D721Med (cell line): ENCODE data around the gene CDC123.
A peak's percentile ranks its signal among the peaks of the same experiment; 100 is the strongest.

Experiments
- DNase-seq: peaks from one replicate; pipeline ENCODE4 v3.0.0; 2011; ENCODE audit warnings: low spot score; ENCODE audit not compliant: insufficient read length
- FAIRE-seq: peaks from 2 replicates; lab custom pipeline; 2011; peaks lifted over from hg19 to GRCh38; lab: Jason Lieb, UNC
- TF ChIP-seq, protein P1 (sequence below): IDR thresholded peaks from 2 replicates; pipeline ENCODE4 v1.5.1; 2012; ENCODE audit warnings: mild to moderate bottlenecking, control low read depth; ENCODE audit not compliant: insufficient read depth; ENCODE audit errors: missing control alignments

Gene CDC123, protein sequence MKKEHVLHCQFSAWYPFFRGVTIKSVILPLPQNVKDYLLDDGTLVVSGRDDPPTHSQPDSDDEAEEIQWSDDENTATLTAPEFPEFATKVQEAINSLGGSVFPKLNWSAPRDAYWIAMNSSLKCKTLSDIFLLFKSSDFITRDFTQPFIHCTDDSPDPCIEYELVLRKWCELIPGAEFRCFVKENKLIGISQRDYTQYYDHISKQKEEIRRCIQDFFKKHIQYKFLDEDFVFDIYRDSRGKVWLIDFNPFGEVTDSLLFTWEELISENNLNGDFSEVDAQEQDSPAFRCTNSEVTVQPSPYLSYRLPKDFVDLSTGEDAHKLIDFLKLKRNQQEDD

DNA sequence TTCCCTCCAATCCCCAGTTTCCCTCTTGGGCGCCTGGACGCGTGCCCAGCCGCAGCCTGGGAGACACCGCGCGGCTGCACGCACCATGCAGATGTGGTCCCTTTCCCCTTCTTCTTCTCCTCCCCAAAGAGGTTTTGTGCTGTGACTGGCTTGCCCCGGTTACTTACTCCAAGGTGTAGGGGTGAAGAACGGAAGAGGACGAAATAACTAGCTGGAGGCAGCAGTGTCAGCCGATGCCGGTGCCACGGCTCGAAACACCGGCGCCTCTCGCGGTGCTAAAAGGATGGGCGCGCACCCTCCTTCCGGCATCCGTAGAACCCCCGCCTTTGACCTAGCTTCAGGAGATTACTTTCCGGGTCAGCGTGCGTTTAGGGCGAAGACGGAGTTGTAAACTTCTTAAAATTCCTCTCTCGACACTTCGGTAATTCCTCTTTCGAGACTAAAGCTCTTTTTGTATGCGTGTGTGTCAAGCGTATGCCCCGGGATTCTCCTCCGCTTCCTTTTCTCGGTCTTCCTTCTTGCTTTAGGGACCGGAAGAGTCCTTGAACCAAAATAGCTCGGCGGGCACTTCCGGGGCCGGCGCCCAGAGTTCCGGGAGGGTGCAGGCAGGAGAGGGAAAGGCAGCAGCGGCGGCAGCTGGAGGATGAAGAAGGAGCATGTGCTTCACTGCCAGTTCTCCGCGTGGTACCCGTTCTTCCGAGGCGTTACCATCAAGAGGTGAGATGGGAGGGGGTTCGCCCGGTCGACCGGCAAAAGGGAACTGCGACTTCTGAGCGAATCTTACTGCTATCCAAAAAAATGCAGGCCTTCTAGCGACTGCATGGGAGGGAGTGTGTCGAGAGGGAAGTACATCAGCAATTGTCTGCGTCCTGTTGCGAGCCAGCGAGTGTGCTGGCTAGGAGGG is at the start of gene CDC123, which contains the start of gene NUDT5:
Gene CDC123 (plus strand): TSS at position 586 of the 904 bp plus-strand sequence. CDS start 58 bp downstream, at position 644.
Gene NUDT5 (minus strand): TSS at position 289 of the 904 bp plus-strand sequence. CDS start 9,600 bp downstream, outside the sequence.
- DNase-seq (peak; percentile 73), FAIRE-seq (no peak)
- TF ChIP-seq, protein P1, sequence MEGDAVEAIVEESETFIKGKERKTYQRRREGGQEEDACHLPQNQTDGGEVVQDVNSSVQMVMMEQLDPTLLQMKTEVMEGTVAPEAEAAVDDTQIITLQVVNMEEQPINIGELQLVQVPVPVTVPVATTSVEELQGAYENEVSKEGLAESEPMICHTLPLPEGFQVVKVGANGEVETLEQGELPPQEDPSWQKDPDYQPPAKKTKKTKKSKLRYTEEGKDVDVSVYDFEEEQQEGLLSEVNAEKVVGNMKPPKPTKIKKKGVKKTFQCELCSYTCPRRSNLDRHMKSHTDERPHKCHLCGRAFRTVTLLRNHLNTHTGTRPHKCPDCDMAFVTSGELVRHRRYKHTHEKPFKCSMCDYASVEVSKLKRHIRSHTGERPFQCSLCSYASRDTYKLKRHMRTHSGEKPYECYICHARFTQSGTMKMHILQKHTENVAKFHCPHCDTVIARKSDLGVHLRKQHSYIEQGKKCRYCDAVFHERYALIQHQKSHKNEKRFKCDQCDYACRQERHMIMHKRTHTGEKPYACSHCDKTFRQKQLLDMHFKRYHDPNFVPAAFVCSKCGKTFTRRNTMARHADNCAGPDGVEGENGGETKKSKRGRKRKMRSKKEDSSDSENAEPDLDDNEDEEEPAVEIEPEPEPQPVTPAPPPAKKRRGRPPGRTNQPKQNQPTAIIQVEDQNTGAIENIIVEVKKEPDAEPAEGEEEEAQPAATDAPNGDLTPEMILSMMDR: no peak

DNA sequence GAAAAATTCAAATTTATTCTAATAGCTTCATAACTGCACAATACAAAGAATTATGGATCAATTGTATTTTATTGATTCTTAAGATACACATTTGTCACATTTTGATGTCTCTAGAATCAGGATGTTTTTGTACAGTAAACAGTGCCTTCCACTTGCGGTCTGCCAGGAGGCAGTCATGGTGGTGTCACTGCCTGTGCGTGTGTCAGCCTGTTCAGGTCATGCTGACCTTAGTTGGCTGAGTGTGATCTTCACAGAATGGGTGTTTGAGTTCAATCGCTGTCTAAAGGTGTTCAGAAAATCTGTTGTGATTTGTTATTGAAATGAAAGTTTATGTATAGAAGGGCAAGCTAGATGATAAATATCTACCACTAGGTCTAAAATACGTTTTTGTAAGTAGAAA is 45.8 kb upstream of the CDC123 start:
- TF ChIP-seq, protein P1: no peak
- no peak for FAIRE-seq
- no peak for DNase-seq

DNA sequence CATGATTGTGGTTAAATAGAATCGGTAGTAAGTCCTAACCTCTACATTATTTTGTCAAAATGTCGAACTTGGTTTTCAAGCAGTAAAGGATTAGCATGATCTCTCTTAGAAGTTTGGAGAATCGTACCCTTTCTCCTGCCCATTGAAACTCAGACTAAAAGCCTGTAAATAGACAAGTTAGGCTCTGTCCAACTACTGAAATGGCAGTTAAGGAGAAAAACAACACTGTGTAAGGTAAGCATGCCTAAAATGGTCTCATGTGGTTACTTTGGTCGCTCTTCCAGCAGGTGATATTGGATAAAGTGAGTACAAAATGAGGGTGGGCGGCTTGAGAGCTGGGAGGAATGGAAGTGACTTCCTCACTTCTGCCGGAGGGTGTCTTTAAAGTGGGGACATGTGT is 41.5 kb upstream of the CDC123 start:
- TF ChIP-seq, protein P1: no peak
- no peak for FAIRE-seq
- no peak for DNase-seq

DNA sequence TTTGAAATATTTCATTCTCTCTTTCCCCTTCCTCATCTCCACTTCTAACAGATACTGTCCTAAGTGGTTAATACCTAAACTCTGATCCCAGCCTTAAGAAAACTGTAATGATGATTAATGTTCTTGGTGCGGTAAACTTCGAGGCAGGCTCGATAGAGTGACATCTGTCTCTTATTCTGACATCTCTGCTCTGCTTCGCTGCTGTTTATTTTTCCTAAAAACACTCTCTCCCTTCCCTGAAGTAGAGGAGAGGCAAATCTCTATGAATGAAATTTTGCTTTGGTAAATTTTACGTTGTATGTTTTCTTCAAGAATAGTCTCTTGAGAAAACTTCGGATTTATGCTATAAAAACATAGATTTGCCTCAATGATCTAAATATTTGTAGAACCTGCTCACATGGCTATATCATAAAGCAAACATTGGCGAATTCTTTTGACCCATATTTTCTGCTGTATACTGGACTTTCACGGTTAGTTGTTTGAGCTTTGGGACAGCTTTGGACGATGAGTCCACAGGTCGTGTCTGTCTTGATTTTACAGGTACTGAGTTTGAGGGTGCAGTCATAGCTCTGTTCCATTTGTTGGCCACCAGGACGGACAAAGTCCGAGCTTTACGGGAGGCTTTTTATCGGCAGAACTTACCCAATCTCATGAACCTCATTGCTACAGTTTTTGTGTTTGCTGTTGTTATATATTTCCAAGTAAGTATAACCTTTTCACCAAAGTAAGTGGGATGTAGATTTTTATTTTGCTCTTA is 39.4 kb upstream of the CDC123 start:
- TF ChIP-seq, protein P1: no peak
- no peak for FAIRE-seq
- DNase-seq: no peak

DNA sequence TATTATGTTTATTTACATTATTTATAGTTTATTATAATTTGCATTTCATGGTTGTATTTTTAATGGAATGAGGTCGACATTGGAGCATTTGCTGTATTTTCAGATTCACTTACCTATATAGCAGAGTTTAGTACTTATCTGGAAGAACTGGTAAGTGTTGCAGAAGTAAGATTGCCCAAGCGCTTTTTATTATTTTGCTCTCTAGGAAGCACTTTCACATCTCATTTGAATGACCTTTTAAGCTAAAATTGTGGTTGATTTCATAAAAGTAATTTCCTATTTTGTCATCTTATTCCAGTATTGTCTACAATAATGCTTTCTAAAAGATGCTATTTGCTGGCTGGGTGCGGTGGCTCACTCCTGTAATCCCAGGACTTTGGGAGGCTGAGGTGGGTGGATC is 37.9 kb upstream of the CDC123 start:
- TF ChIP-seq, protein P1: no peak
- no peak for FAIRE-seq
- DNase-seq: no peak

DNA sequence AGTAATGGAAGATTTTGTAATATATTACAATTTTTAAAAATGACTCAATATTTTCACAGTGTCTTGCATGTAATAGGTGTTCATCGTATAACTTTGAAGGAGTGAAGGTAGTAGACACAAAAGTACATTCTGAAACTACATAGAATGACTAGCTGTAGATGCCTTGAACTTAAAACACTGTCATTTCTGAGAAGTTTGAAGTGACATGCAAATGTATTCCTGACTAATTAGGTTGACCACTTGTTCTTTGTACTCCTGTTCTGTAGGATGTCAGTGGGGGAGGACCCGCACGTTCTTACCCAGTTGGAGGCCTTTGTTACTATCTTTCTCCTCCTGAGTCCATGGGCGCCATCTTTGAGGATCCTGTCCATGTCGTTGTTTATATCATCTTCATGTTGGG is 35.3 kb upstream of the CDC123 start:
- FAIRE-seq (no peak), DNase-seq (no peak)
- TF ChIP-seq, protein P1: no peak
